H9 (cell line): ENCODE results near the gene HMG20B. TPM values are rescaled to one million over a fixed set of nuclear protein-coding genes. Genes with fewer than 3 reads are reported as not detected.
A peak's percentile ranks its signal among the peaks of the same experiment; 100 is the strongest.

Experiments
- DNase-seq: peaks from one replicate; pipeline ENCODE4 v3.0.0-alpha.2; 2017
- H2AFZ ChIP-seq: one replicate; pipeline ENCODE4 v1.6.1; 2013; ENCODE audit warnings: mild to moderate bottlenecking, low read length, control low read depth, moderate library complexity
- H2AK5ac ChIP-seq: 2 replicates; pipeline ENCODE4 v1.6.1; 2013; ENCODE audit warnings: low read length, control low read depth, mixed read lengths; ENCODE audit not compliant: insufficient read length
- H2BK120ac ChIP-seq: one replicate; pipeline ENCODE4 v1.6.1; 2013; ENCODE audit warnings: low read depth, mild to moderate bottlenecking, low read length, control low read depth, inconsistent platforms; ENCODE audit not compliant: poor library complexity, severe bottlenecking
- H2BK12ac ChIP-seq: 2 replicates; pipeline ENCODE4 v1.6.1; 2013; ENCODE audit warnings: low read length, control low read depth, mixed read lengths, low read depth; ENCODE audit not compliant: insufficient read length
- H2BK15ac ChIP-seq: 2 replicates; pipeline ENCODE4 v1.6.1; 2013; ENCODE audit warnings: low read depth, low read length, control low read depth
- H2BK20ac ChIP-seq: one replicate; pipeline ENCODE4 v1.6.1; 2013; ENCODE audit warnings: low read depth, mild to moderate bottlenecking, low read length, control low read depth, inconsistent platforms; ENCODE audit not compliant: poor library complexity, severe bottlenecking
- H2BK5ac ChIP-seq: 2 replicates; pipeline ENCODE4 v1.6.1; 2013; ENCODE audit warnings: low read length, control low read depth, mixed read lengths; ENCODE audit not compliant: insufficient read length
- H3K14ac ChIP-seq: 2 replicates; pipeline ENCODE4 v1.6.1; 2013; ENCODE audit warnings: low read length, control low read depth; ENCODE audit not compliant: insufficient read depth
- H3K18ac ChIP-seq: 2 replicates; pipeline ENCODE4 v1.6.1; 2013; ENCODE audit warnings: low read depth, mild to moderate bottlenecking, mixed read lengths, low read length, control low read depth; ENCODE audit not compliant: insufficient read length
- H3K23ac ChIP-seq: 2 replicates; pipeline ENCODE4 v1.6.1; 2013; ENCODE audit warnings: low read length, control low read depth, mixed read lengths, low read depth; ENCODE audit not compliant: insufficient read length
- H3K23me2 ChIP-seq: 2 replicates; pipeline ENCODE4 v1.6.1; 2013; ENCODE audit warnings: low read depth, mild to moderate bottlenecking, mixed read lengths, low read length, control low read depth; ENCODE audit not compliant: insufficient read length, poor library complexity, severe bottlenecking
- H3K27ac ChIP-seq: 2 replicates; pipeline ENCODE4 v1.5.1; 2013; ENCODE audit warnings: low read length, control low read depth, mixed read lengths, low read depth; ENCODE audit not compliant: insufficient read length
- H3K27me3 ChIP-seq: 2 replicates; pipeline ENCODE4 v1.6.1; 2013; ENCODE audit warnings: low read length, control low read depth, inconsistent platforms; ENCODE audit not compliant: insufficient read depth
- H3K4ac ChIP-seq: 2 replicates; pipeline ENCODE4 v1.6.1; 2013; ENCODE audit warnings: low read depth, mild to moderate bottlenecking, control low read depth, inconsistent platforms, low read length, moderate library complexity
- H3K4me1 ChIP-seq: 2 replicates; pipeline ENCODE4 v1.6.1; 2013; ENCODE audit warnings: low read length, control low read depth, inconsistent platforms; ENCODE audit not compliant: insufficient read depth
- H3K4me2 ChIP-seq: 2 replicates; pipeline ENCODE4 v1.6.1; 2013; ENCODE audit warnings: low read length, control low read depth, mixed read lengths; ENCODE audit not compliant: insufficient read length, insufficient read depth
- H3K56ac ChIP-seq: 2 replicates; pipeline ENCODE4 v1.6.1; 2013; ENCODE audit warnings: low read depth, mild to moderate bottlenecking, mixed read lengths, low read length, control low read depth; ENCODE audit not compliant: insufficient read length
- H3K79me1 ChIP-seq: 2 replicates; pipeline ENCODE4 v1.6.1; 2013; ENCODE audit warnings: low read depth, mild to moderate bottlenecking, moderate library complexity, low read length, control low read depth, inconsistent platforms; ENCODE audit not compliant: insufficient read depth, poor library complexity, severe bottlenecking
- H3K79me2 ChIP-seq: 2 replicates; pipeline ENCODE4 v1.6.1; 2013; ENCODE audit warnings: low read length, control low read depth, inconsistent platforms; ENCODE audit not compliant: insufficient read depth
- H3K9ac ChIP-seq: 2 replicates; pipeline ENCODE4 v1.6.1; 2013; ENCODE audit warnings: low read length, control low read depth, mixed read lengths; ENCODE audit not compliant: insufficient read length; ENCODE audit errors: extremely low read depth
- H3K9me3 ChIP-seq: one replicate; pipeline ENCODE4 v1.6.1; 2013; ENCODE audit warnings: low read depth, low read length, inconsistent platforms; ENCODE audit not compliant: control insufficient read depth
- H3T11ph ChIP-seq: one replicate; pipeline ENCODE4 v1.6.1; 2013; ENCODE audit warnings: mild to moderate bottlenecking, low read length, control low read depth, inconsistent platforms
- H4K20me1 ChIP-seq: one replicate; pipeline ENCODE4 v1.6.1; 2013; ENCODE audit not compliant: control insufficient read depth, insufficient read length, insufficient read depth
- H4K5ac ChIP-seq: 2 replicates; pipeline ENCODE4 v1.6.1; 2013; ENCODE audit warnings: low read depth, mild to moderate bottlenecking, mixed read lengths, low read length, control low read depth; ENCODE audit not compliant: insufficient read length
- H4K8ac ChIP-seq: replicated peaks from 2 replicates; pipeline ENCODE4 v1.6.1; 2013; ENCODE audit warnings: low read length, control low read depth, mixed read lengths, low read depth; ENCODE audit not compliant: insufficient read length
- H4K91ac ChIP-seq: 2 replicates; pipeline ENCODE4 v1.6.1; 2013; ENCODE audit warnings: low read depth, mild to moderate bottlenecking, moderate library complexity, mixed read lengths, low read length, control low read depth; ENCODE audit not compliant: insufficient read length
- H3K27ac Mint-ChIP-seq, 3 experiments: 2 replicates in 2 of 3; 3 replicates in 1 of 3; pipeline ENCODE4 v1.8.0; 2020 to 2021; ENCODE audit warnings: mixed read lengths in 3 of 3, mild to moderate bottlenecking in 1 of 3, moderate library complexity in 1 of 3
- H3K27me3 Mint-ChIP-seq: 2 replicates; pipeline ENCODE4 v1.8.0; 2021; ENCODE audit warnings: low read depth, mild to moderate bottlenecking, moderate library complexity, mixed read lengths
- H3K36me3 Mint-ChIP-seq, 3 experiments: 2 replicates in 2 of 3; 3 replicates in 1 of 3; pipeline ENCODE4 v1.8.0; 2020 to 2021; ENCODE audit warnings: low read depth in 3 of 3, mixed read lengths in 3 of 3; ENCODE audit not compliant: insufficient read depth in 1 of 3
- H3K4me1 Mint-ChIP-seq, 2 experiments: 2 replicates each; pipeline ENCODE4 v1.8.0; 2020; ENCODE audit warnings: mixed read lengths in 2 of 2
- H3K4me3 Mint-ChIP-seq, 2 experiments: 2 replicates in 1 of 2; 3 replicates in 1 of 2; pipeline ENCODE4 v1.8.0; 2020 to 2021; ENCODE audit warnings: mild to moderate bottlenecking in 2 of 2, mixed read lengths in 2 of 2, moderate library complexity in 1 of 2
- H3K9me3 Mint-ChIP-seq, 2 experiments: 2 replicates in 1 of 2; 3 replicates in 1 of 2; pipeline ENCODE4 v1.8.0; 2020; ENCODE audit warnings: mild to moderate bottlenecking in 2 of 2, mixed read lengths in 2 of 2, moderate library complexity in 1 of 2
- CTCF ChIP-seq: fragments of 200-600 bp; sonication (generic); conservative IDR thresholded peaks from 3 replicates; pipeline ENCODE4 v1.8.0; 2021; ENCODE audit warnings: antibody characterized with exemption, mild to moderate bottlenecking
- WGBS: extraction: QIAGEN DNeasy Blood & Tissue Kit; methylation state at CpG from one replicate; pipeline ENCODE4 v1.1.7; 2013; ENCODE audit warnings: missing lambda C conversion rate, low lambda C conversion rate, mixed read lengths; ENCODE audit not compliant: insufficient read length; ENCODE audit errors: extremely low coverage; 5-methylcytosine and 5-hydroxymethylcytosine counted together
- total RNA-seq: library from RNA; stranded (reverse); gene quantifications from 2 replicates; pipeline ENCODE4 v1.2.1, GENCODE V29; 2021

HMG20B gene
- total RNA-seq, 1 experiment from 2014 or later, result 58.1 TPM

- H2AFZ ChIP-seq, result no peak overlapping the region
- H3K56ac ChIP-seq, result no peak overlapping the region
- no peak overlapping the region for H3K27ac Mint-ChIP-seq
- H3K18ac ChIP-seq, result no peak overlapping the region
- H4K8ac ChIP-seq, result no peak overlapping the region
- no peak overlapping the region for H2BK120ac ChIP-seq
- no peak overlapping the region for H3K14ac ChIP-seq
- H3K27me3 Mint-ChIP-seq, result peaks cover 39% of the 10 kb centered on the region
- DNase-seq, result peak; percentile 33
- no peak overlapping the region for H2BK12ac ChIP-seq
- no peaks in the 10 kb centered on the region for H3K4me1 ChIP-seq
- no peak overlapping the region for H2BK5ac ChIP-seq
- peaks cover 8% of the 10 kb centered on the region for H3K23me2 ChIP-seq
- H3T11ph ChIP-seq, result no peak overlapping the region
- H3K36me3 Mint-ChIP-seq, result 0 out of 7 replicates have a peak, but pooled peaks cover 0 to 5% (median 0%) of the 10 kb centered on the region in 3 experiments
- no peak overlapping the region for H2BK20ac ChIP-seq
- no peaks in the 10 kb centered on the region for H3K9me3 ChIP-seq
- no peak overlapping the region for H3K4ac ChIP-seq
- no peaks in the 10 kb centered on the region; the same call in 1 of the 2 replicates for H3K27me3 ChIP-seq
- peaks cover 12 to 15% of the 10 kb centered on the region in 2 experiments for H3K4me1 Mint-ChIP-seq
- H3K23ac ChIP-seq, result no peak overlapping the region
- TF ChIP-seq CTCF, result no peak
- H3K9me3 Mint-ChIP-seq, result no peaks in the 10 kb centered on the region
- H4K91ac ChIP-seq, result no peak overlapping the region
- no peaks in the 10 kb centered on the region for H3K79me1 ChIP-seq
- peak overlapping the region; percentile 43 for H3K4me2 ChIP-seq
- no peak overlapping the region for H4K5ac ChIP-seq
- no peak overlapping the region for H2AK5ac ChIP-seq
- peak overlapping the region; percentile 86 to 97 for H3K4me3 Mint-ChIP-seq
- H3K79me2 ChIP-seq, result no peaks in the 10 kb centered on the region
- peaks cover 3% of the 10 kb centered on the region for H4K20me1 ChIP-seq
- no CpG with 5 or more reads among the region's 60 CpGs for WGBS
- no peak overlapping the region for H3K27ac ChIP-seq
- H3K9ac ChIP-seq, result no peak overlapping the region
- H2BK15ac ChIP-seq, result no peak overlapping the region
Observed at GRCh38 chr19:3556978-3557460, 15.7 kb upstream of the HMG20B start.
